ENCODE data around the gene RNLS.

DNA sequence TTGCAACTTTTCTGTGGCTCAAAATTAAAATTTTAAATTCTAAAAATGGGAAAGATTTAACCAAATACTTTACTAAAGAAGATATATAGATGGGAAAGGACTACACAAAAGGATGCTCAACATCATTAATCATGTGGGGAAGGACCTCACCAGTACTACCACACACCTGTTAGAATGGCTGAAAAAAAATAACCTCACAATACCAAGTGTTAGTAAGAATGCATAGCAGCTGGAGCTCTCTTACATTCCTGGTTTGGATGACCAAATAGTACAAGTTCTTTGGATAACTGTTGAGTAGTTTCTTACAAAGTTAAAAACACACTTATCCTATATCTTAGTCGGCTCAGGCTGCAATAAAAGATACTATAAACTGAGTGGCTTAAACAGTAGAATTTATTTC lies 37.3 kb upstream of the RNLS start:
- TF ChIP-seq, protein P1, sequence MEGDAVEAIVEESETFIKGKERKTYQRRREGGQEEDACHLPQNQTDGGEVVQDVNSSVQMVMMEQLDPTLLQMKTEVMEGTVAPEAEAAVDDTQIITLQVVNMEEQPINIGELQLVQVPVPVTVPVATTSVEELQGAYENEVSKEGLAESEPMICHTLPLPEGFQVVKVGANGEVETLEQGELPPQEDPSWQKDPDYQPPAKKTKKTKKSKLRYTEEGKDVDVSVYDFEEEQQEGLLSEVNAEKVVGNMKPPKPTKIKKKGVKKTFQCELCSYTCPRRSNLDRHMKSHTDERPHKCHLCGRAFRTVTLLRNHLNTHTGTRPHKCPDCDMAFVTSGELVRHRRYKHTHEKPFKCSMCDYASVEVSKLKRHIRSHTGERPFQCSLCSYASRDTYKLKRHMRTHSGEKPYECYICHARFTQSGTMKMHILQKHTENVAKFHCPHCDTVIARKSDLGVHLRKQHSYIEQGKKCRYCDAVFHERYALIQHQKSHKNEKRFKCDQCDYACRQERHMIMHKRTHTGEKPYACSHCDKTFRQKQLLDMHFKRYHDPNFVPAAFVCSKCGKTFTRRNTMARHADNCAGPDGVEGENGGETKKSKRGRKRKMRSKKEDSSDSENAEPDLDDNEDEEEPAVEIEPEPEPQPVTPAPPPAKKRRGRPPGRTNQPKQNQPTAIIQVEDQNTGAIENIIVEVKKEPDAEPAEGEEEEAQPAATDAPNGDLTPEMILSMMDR (conservative IDR thresholded peaks at IDR 0.05; ENCODE audit: low read length), result no peak
- no peak for TF ChIP-seq EZH2phosphoT487 (IDR thresholded peaks at IDR 0.05; ENCODE audit: borderline replicate concordance, low read depth, low read length)

All from OCI-LY7 (cell line).